Loucy (cell line): ENCODE data around the gene SMIM38.

Source experiments
- H2AFZ ChIP-seq: fragments of 200-600 bp; sonication (generic); 2 replicates; pipeline ENCODE4 v1.6.0; 2016; ENCODE audit warnings: antibody characterized with exemption, mild to moderate bottlenecking, low read length, moderate library complexity
- H3F3A ChIP-seq: fragments of 200-600 bp; 2 replicates; pipeline ENCODE4 v1.6.0; 2016; ENCODE audit warnings: antibody characterized with exemption, low read depth, mild to moderate bottlenecking
- H3K27me3 ChIP-seq: fragments of 200-600 bp; sonication (generic); 2 replicates; pipeline ENCODE4 v1.6.1; 2014; ENCODE audit warnings: low read length, mild to moderate bottlenecking; ENCODE audit not compliant: insufficient read depth, poor library complexity, severe bottlenecking
- H3K36me3 ChIP-seq: fragments of 200-600 bp; sonication (generic); 2 replicates; pipeline ENCODE4 v1.6.1; 2016; ENCODE audit warnings: low read length; ENCODE audit not compliant: insufficient read depth
- H3K4me1 ChIP-seq: fragments of 200-600 bp; sonication (generic); 2 replicates; pipeline ENCODE4 v1.5.1; 2014; ENCODE audit warnings: low read length, mild to moderate bottlenecking; ENCODE audit not compliant: insufficient read depth, poor library complexity, severe bottlenecking
- H3K4me2 ChIP-seq: fragments of 200-600 bp; sonication (generic); 2 replicates; pipeline ENCODE4 v1.6.0; 2014; ENCODE audit warnings: antibody characterized with exemption, low read length, low read depth, mild to moderate bottlenecking; ENCODE audit not compliant: poor library complexity, severe bottlenecking
- H3K4me3 ChIP-seq: fragments of 200-600 bp; sonication (generic); 2 replicates; pipeline ENCODE4 v1.5.1; 2014; ENCODE audit warnings: low read length, mild to moderate bottlenecking, mixed read lengths; ENCODE audit not compliant: poor library complexity, severe bottlenecking
- H3K79me2 ChIP-seq: fragments of 200-600 bp; sonication (generic); 2 replicates; pipeline ENCODE4 v1.6.1; 2014; ENCODE audit warnings: low read length; ENCODE audit not compliant: insufficient read depth
- H3K9ac ChIP-seq: fragments of 200-600 bp; sonication (generic); 2 replicates; pipeline ENCODE4 v1.6.0; 2014; ENCODE audit warnings: mild to moderate bottlenecking, low read depth, low read length, moderate library complexity; ENCODE audit not compliant: poor library complexity, severe bottlenecking
- H3K9me2 ChIP-seq: fragments of 200-600 bp; sonication (generic); replicated peaks from 2 replicates; pipeline ENCODE4 v1.6.1; 2016; ENCODE audit warnings: low read depth, low read length, mixed read lengths
- H3K9me3 ChIP-seq: fragments of 200-600 bp; sonication (generic); 2 replicates; pipeline ENCODE4 v1.6.1; 2014; ENCODE audit warnings: mild to moderate bottlenecking, antibody characterized with exemption, low read length, low read depth; ENCODE audit not compliant: insufficient read depth
- H4K20me1 ChIP-seq: fragments of 200-600 bp; sonication (generic); 2 replicates; pipeline ENCODE4 v1.6.0; 2014; ENCODE audit warnings: antibody characterized with exemption, low read length, mild to moderate bottlenecking; ENCODE audit not compliant: insufficient read depth, poor library complexity, severe bottlenecking
- CTCF ChIP-seq: fragments of 200-600 bp; sonication (generic); conservative IDR thresholded peaks from 2 replicates; pipeline ENCODE4 v1.5.1; 2014; ENCODE audit warnings: mild to moderate bottlenecking, antibody characterized with exemption, low read length
- EZH2phosphoT487 ChIP-seq: fragments of 200-600 bp; IDR thresholded peaks from 2 replicates; pipeline ENCODE4 v1.6.1; 2018; ENCODE audit warnings: antibody characterized with exemption, mild to moderate bottlenecking, moderate library complexity, borderline replicate concordance

The SMIM38 gene

GRCh38 chr11:69201764-69202370 lies 46.1 kb downstream of the SMIM38 start:
- TF ChIP-seq CTCF (no peak), EZH2phosphoT487 (no peak)
- no peaks in the 10 kb centered on the region for H3K27me3 ChIP-seq
- no peaks in the 10 kb centered on the region for H3K9me2 ChIP-seq
- H3K4me3 ChIP-seq: no peak overlapping the region
- no peaks in the 10 kb centered on the region for H3K9me3 ChIP-seq
- H3K79me2 ChIP-seq: no peaks in the 10 kb centered on the region
- no peak overlapping the region for H3K4me2 ChIP-seq
- no peaks in the 10 kb centered on the region for H3K36me3 ChIP-seq
- H3K9ac ChIP-seq: no peak overlapping the region
- no peaks in the 10 kb centered on the region for H3F3A ChIP-seq
- H4K20me1 ChIP-seq: no peaks in the 10 kb centered on the region
- no peaks in the 10 kb centered on the region for H3K4me1 ChIP-seq
- no peak overlapping the region for H2AFZ ChIP-seq

- no peaks in the 10 kb centered on the region for H3K27me3 ChIP-seq
- H3K79me2 ChIP-seq: no peaks in the 10 kb centered on the region
- no peak overlapping the region for H3K4me2 ChIP-seq
- no peaks in the 10 kb centered on the region for H4K20me1 ChIP-seq
- no peaks in the 10 kb centered on the region for H3K36me3 ChIP-seq
- H3F3A ChIP-seq: no peaks in the 10 kb centered on the region
- H3K4me1 ChIP-seq: no peaks in the 10 kb centered on the region
- H2AFZ ChIP-seq: no peak overlapping the region
- no peaks in the 10 kb centered on the region for H3K9me3 ChIP-seq
- H3K9me2 ChIP-seq: no peaks in the 10 kb centered on the region
- no peak overlapping the region for H3K4me3 ChIP-seq
- no peak for TF ChIP-seq CTCF
- no peak for TF ChIP-seq EZH2phosphoT487
- no peak overlapping the region for H3K9ac ChIP-seq
Measured at GRCh38 chr11:69202511-69203221, 46.9 kb downstream of the SMIM38 start.

- Histone ChIP-seq H3F3A (no peaks in the 10 kb centered on the region), H3K36me3 (no peaks in the 10 kb centered on the region), H3K4me1 (no peaks in the 10 kb centered on the region), H3K4me3 (no peak overlapping the region), H3K27me3 (no peaks in the 10 kb centered on the region), H3K9me3 (no peaks in the 10 kb centered on the region), H2AFZ (no peak overlapping the region), H4K20me1 (no peaks in the 10 kb centered on the region), H3K9ac (no peak overlapping the region), H3K79me2 (no peaks in the 10 kb centered on the region), H3K4me2 (no peak overlapping the region), H3K9me2 (no peaks in the 10 kb centered on the region)
- TF ChIP-seq EZH2phosphoT487: no peak
- TF ChIP-seq CTCF: no peak
Measured at GRCh38 chr11:69203381-69203780, 47.6 kb downstream of the SMIM38 start.
